Endothelial cell (in vitro differentiated cells): ENCODE results near the gene ADAM12. TPM values are rescaled to one million over a fixed set of nuclear protein-coding genes. Genes with fewer than 3 reads are reported as not detected.
A peak's percentile ranks its signal among the peaks of the same experiment; 100 is the strongest.
"Not testable (repeated sequence)": the region's sequence is repeated elsewhere in the genome, so short reads cannot be mapped to it uniquely, and the experiment has no call there.

Experiments
- DNase-seq: peaks from one replicate; pipeline ENCODE4 v3.0.0; 2021; ENCODE audit warnings: low spot score
- H3K27ac Mint-ChIP-seq: one replicate; pipeline ENCODE4 v1.8.0; 2021; ENCODE audit warnings: mixed read lengths, inconsistent platforms; ENCODE audit not compliant: unreplicated experiment
- H3K27me3 Mint-ChIP-seq: one replicate; pipeline ENCODE4 v1.8.0; 2021; ENCODE audit warnings: mild to moderate bottlenecking, moderate library complexity, mixed read lengths, inconsistent platforms; ENCODE audit not compliant: unreplicated experiment
- H3K36me3 Mint-ChIP-seq: one replicate; pipeline ENCODE4 v1.8.0; 2021; ENCODE audit warnings: mild to moderate bottlenecking, low read depth, mixed read lengths, inconsistent platforms; ENCODE audit not compliant: unreplicated experiment
- H3K4me1 Mint-ChIP-seq: one replicate; pipeline ENCODE4 v1.8.0; 2021; ENCODE audit warnings: mild to moderate bottlenecking, mixed read lengths, inconsistent platforms; ENCODE audit not compliant: unreplicated experiment
- H3K4me3 Mint-ChIP-seq: one replicate; pipeline ENCODE4 v1.8.0; 2021; ENCODE audit warnings: mild to moderate bottlenecking, mixed read lengths, inconsistent platforms; ENCODE audit not compliant: unreplicated experiment
- H3K9me3 Mint-ChIP-seq: one replicate; pipeline ENCODE4 v1.8.0; 2021; ENCODE audit warnings: mixed read lengths, inconsistent platforms; ENCODE audit not compliant: unreplicated experiment
- total RNA-seq: library from RNA; stranded (reverse); fragmentation: NEBNext Ultra II Directional; extraction: Animal tissue kit (Norgen Biotek cat#: 25700); gene quantifications from one replicate; pipeline ENCODE4 v1.2.1, GENCODE V29; 2021; ENCODE audit not compliant: unreplicated experiment
- TF ChIP-seq, protein P1 (sequence below): fragments of 200-600 bp; sonication (generic); IDR thresholded peaks from one replicate; pipeline ENCODE4 v1.5.0; 2021; ENCODE audit warnings: antibody characterized with exemption; ENCODE audit not compliant: unreplicated experiment

The ADAM12 gene
- total RNA-seq, 1 donor from 2014 or later: 9.0 TPM

DNA sequence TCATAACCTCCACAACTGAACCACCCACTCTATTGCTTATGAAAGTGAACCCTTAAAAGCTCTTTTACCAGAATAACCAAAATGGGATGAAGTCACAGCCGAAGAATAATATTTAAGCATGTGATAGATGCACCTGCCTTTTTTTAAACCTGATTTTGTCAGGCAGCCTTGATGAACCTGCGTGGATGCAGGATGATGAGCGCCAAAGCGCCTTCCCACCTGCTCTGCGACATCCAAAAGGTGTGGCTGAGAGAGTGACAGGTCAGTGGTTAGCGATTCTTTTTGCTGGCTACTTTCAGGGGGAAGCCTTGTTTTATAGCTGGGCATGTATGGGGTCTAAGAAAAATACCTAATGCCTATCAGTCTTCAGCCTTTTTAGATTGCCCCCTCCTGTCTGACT, 334.1 kb downstream of the ADAM12 start:
- peaks cover 3% of the 10 kb centered on the region for H3K27me3 Mint-ChIP-seq
- TF ChIP-seq, protein P1, sequence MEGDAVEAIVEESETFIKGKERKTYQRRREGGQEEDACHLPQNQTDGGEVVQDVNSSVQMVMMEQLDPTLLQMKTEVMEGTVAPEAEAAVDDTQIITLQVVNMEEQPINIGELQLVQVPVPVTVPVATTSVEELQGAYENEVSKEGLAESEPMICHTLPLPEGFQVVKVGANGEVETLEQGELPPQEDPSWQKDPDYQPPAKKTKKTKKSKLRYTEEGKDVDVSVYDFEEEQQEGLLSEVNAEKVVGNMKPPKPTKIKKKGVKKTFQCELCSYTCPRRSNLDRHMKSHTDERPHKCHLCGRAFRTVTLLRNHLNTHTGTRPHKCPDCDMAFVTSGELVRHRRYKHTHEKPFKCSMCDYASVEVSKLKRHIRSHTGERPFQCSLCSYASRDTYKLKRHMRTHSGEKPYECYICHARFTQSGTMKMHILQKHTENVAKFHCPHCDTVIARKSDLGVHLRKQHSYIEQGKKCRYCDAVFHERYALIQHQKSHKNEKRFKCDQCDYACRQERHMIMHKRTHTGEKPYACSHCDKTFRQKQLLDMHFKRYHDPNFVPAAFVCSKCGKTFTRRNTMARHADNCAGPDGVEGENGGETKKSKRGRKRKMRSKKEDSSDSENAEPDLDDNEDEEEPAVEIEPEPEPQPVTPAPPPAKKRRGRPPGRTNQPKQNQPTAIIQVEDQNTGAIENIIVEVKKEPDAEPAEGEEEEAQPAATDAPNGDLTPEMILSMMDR: no peak
- H3K4me1 Mint-ChIP-seq: peaks cover 41% of the 10 kb centered on the region
- no peak overlapping the region for H3K4me3 Mint-ChIP-seq
- no peak overlapping the region for H3K27ac Mint-ChIP-seq
- peaks cover 7% of the 10 kb centered on the region for H3K36me3 Mint-ChIP-seq
- H3K9me3 Mint-ChIP-seq: no peaks in the 10 kb centered on the region
- DNase-seq: no peak

DNA sequence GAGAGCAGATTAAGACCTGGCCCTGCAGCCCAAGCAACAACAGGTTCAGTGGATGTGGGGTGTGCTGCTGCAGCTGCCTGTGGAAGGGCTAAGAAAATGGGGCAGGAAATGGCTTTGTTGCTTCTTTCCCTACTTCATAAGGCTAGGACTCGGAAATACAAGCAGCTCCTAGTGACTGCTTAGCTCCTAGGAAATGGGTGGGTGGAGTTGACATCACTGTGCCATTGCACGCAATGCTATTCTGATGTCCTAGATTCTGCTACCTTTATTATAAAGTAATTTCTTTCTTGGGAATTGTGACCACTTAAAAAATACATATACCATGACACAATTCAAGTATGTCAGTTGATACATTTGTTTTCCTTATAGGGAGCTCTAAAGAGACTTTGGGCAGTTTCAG, 336.1 kb downstream of the ADAM12 start:
- Mint-ChIP-seq H3K9me3 (no peaks in the 10 kb centered on the region), H3K36me3 (peaks cover 10% of the 10 kb centered on the region), H3K4me3 (no peak overlapping the region), H3K27me3 (peaks cover 5% of the 10 kb centered on the region), H3K27ac (peak overlapping the region; percentile 48), H3K4me1 (peaks cover 47% of the 10 kb centered on the region)
- no peak for DNase-seq
- TF ChIP-seq, protein P1: no peak

DNA sequence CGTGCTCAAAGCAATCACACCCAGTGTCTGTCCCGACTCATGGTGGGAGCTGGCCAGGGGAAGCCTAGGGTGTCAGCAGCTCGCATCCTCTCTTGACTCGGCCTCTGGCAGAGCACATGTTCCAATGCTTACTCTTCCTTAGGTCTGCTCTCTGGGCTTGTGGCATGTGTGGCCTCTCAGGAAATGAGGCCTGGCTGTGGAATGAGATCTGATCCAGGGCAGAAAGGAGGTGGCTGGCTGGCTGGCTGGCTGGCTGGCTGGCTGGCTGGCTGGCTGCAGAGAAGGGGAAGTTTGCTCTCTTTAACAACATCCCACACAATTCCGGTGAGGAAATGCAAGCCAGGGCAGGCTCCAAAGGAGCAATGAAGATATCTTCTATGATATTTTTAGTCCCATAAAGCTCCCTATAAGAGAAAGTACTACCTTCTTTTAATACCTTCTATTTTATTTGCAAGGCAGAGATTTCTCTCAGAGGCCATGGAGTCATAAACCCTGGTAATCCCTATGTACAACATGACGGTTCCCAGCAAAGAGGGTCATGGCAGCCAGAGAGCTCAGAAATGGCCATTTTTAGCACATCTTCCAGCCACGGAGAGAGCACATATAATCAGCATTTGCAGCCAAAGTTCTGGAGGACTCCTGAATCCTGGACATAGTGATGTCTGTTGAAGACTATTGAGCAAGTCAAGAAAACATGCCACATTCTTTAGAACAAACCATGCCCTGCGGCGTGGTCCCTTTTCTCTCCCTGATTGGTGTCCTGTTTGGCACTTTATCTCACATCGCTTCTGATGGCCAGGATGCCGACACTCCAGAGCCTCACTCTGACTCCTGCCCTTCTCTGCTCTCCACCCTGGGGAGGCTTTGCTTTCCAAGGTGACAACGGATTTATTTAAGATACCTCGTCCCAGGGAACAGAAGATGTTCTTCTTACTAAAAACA, 338.2 kb downstream of the ADAM12 start:
- DNase-seq: peak; percentile 58
- Mint-ChIP-seq H3K9me3 (no peaks in the 10 kb centered on the region), H3K4me3 (peak overlapping the region; percentile 47), H3K36me3 (peaks cover 7% of the 10 kb centered on the region), H3K27ac (peak overlapping the region; percentile 74), H3K27me3 (peaks cover 4% of the 10 kb centered on the region), H3K4me1 (peaks cover 50% of the 10 kb centered on the region)
- TF ChIP-seq, protein P1: no peak

DNA sequence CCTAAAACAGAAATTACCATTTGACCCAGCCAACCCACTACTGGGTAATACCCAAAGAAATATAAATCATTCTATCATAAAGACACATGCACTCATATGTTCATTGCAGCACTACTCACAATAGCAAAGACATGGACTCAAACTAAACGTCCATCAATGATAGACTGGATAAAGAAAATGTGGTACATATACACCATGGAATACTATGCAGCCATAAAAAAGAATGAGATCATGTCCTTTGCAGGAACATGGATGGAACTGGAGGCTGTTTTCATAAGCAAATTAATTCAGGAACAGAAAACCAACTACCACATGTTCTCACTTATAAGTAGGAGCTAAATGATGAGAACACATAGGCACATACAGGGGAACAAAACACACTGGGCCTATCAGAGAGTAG, 340.5 kb downstream of the ADAM12 start:
- not testable (repeated sequence) for DNase-seq, H3K4me3 Mint-ChIP-seq, H3K9me3 Mint-ChIP-seq, H3K27ac Mint-ChIP-seq, H3K27me3 Mint-ChIP-seq, H3K36me3 Mint-ChIP-seq
- H3K4me1 Mint-ChIP-seq: peaks cover 68% of the 10 kb centered on the region

DNA sequence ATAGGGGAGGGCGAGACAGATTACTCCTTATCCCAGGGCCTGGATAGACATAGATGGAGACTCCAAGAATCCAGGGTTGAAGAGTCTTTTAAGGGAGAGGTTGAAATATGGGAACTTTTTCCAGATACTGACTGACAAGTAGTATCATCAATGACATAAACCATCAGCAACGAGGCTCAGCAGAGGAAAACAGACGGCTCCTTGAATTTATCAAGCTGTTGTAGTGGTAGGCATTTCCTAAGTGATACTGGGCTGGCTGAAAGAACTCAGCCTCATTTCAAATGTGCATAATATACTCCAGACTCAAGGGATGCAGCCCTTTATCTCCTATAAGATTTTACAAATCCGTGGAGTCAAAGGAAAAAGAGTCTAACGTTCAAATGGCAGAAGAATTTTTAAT, 341.4 kb downstream of the ADAM12 start:
- Mint-ChIP-seq H3K36me3 (peaks cover 10% of the 10 kb centered on the region), H3K4me1 (peaks cover 68% of the 10 kb centered on the region)
- TF ChIP-seq, protein P1: no peak

More for the DNA sequence above, 341.4 kb downstream of the ADAM12 start:
- no peak overlapping the region for H3K27ac Mint-ChIP-seq
- peaks cover 9% of the 10 kb centered on the region for H3K27me3 Mint-ChIP-seq
- DNase-seq: no peak
- H3K4me3 Mint-ChIP-seq: no peak overlapping the region
- H3K9me3 Mint-ChIP-seq: no peaks in the 10 kb centered on the region
